Lung (tissue), 12 donors: ENCODE results near the gene PLEKHH3. TPM values are rescaled to one million over a fixed set of nuclear protein-coding genes. Genes with fewer than 3 reads are reported as not detected.

Source experiments
- ATAC-seq: fragments of 200-7000 bp; cut with Tn5 transposase; one replicate; pipeline ENCODE4 v1.9.1; 2020; ENCODE audit warnings: moderate number of reproducible peaks; ENCODE audit not compliant: insufficient read depth, low FRiP score
- DNase-seq, 3 donors: peaks; one replicate each; pipeline ENCODE4 v3.0.0-alpha.2; 2013 to 2017
- H3K27ac ChIP-seq, 2 donors: one replicate each; pipeline ENCODE4 v1.5.1; 2013; ENCODE audit warnings: mild to moderate bottlenecking in 2 of 2, moderate library complexity in 2 of 2, control low read depth in 1 of 2, inconsistent platforms in 1 of 2, low read depth in 1 of 2, low read length in 1 of 2
- H3K27me3 ChIP-seq, 3 donors: one replicate each; pipeline ENCODE4 v1.5.1; 2013; ENCODE audit warnings: low read length in 2 of 3; ENCODE audit not compliant: control insufficient read depth in 3 of 3, insufficient read depth in 3 of 3
- H3K36me3 ChIP-seq, 4 donors: one replicate each; pipeline ENCODE4 v1.5.1; 2013; ENCODE audit warnings: low read length in 4 of 4, mild to moderate bottlenecking in 1 of 4, moderate library complexity in 1 of 4; ENCODE audit not compliant: control insufficient read depth in 4 of 4, insufficient read depth in 4 of 4
- H3K4me1 ChIP-seq, 5 donors: one replicate each; pipeline ENCODE4 v1.5.1; 2013; ENCODE audit warnings: low read length in 5 of 5, mild to moderate bottlenecking in 2 of 5, moderate library complexity in 1 of 5; ENCODE audit not compliant: control insufficient read depth in 5 of 5, insufficient read depth in 5 of 5
- H3K4me3 ChIP-seq: one replicate; pipeline ENCODE4 v1.5.1; 2013; ENCODE audit warnings: mild to moderate bottlenecking, control low read depth, moderate library complexity
- H3K9ac ChIP-seq, 2 donors: one replicate each; pipeline ENCODE4 v1.5.1; 2013; ENCODE audit warnings: low read length in 2 of 2, control low read depth in 1 of 2; ENCODE audit not compliant: insufficient read depth in 1 of 2
- H3K9me3 ChIP-seq, 4 donors: one replicate each; pipeline ENCODE4 v1.5.1; 2013; ENCODE audit warnings: low read length in 3 of 4, mild to moderate bottlenecking in 1 of 4, moderate library complexity in 1 of 4; ENCODE audit not compliant: control insufficient read depth in 4 of 4, insufficient read depth in 3 of 4
- CTCF ChIP-seq: IDR thresholded peaks from 2 replicates; pipeline ENCODE4 v1.5.1; 2012; ENCODE audit warnings: mild to moderate bottlenecking; ENCODE audit errors: control extremely low read depth, extremely low read depth
- WGBS, 2 donors: extraction: QIAGEN DNeasy Blood & Tissue Kit; methylation state at CpG; one replicate each; pipeline ENCODE4 v1.1.7; 2013; 5-methylcytosine and 5-hydroxymethylcytosine counted together
- polyA plus RNA-seq, 2 donors: library from polyadenylated mRNA; stranded (reverse); fragments of 200-250 nt; gene quantifications; one replicate each; pipeline ENCODE4 v1.2.1, GENCODE V29; 2013
- total RNA-seq, 2 donors: library from RNA; depleted of rRNA in 1 of 2; stranded (reverse); fragments of >200 nt in 1 of 2; gene quantifications; one replicate each; pipeline ENCODE4 v1.2.1, GENCODE V29; 2014 to 2021
- donor health status: control.
- donor health status: control.
- donor health status: Bipolar disorder and iron deficiency.
- donor health status: healthy.
- donor health status: DM: yes; HTN: yes; CAD: no.

PLEKHH3 gene
- total and polyA plus RNA-seq, 4 donors: 21.2 to 30.2 (median 22.9) TPM

- Histone ChIP-seq H3K4me1 (no peaks in the 10 kb centered on the region), H3K9ac (no peak overlapping the region), H3K27ac (no peak overlapping the region), H3K9me3 (no peaks in the 10 kb centered on the region), H3K4me3 (no peak overlapping the region), H3K36me3 (peaks cover 28 to 64% (median 49%) of the 10 kb centered on the region in 4 donors), H3K27me3 (peaks cover 0 to 4% (median 0%) of the 10 kb centered on the region in 3 donors)
- DNase-seq (no peak), ATAC-seq (no peak)
- TF ChIP-seq CTCF: no peak
- WGBS, 2 donors: 89 to 92% methylated on average over 8 of the region's 8 CpGs
Observed at GRCh38 chr17:42704837-42705494, 28.2 kb upstream of the PLEKHH3 start.

DNA sequence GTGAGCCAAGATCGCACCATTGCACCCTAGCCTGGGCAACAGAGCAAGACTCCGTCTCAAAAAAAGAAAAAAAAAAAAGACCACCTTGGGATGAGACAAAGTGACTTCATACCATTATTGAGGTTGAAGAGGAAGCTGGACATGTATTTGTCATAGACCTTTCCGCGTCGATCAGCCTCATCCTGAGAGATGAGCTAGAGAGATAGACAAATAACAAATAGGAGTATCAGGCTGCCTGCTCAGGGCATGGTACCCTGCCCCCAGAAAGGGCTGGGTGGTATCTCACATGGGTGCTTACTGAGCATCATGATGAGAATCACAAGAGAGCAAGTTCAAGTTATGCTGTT is 27.7 kb upstream of the PLEKHH3 start:
- ATAC-seq: no peak
- no peak overlapping the region for H3K4me3 ChIP-seq
- 92 to 95% methylated on average over 5 of the region's 5 CpGs for WGBS, 2 donors
- H3K27ac ChIP-seq: no peak overlapping the region
- peaks cover 0 to 4% (median 0%) of the 10 kb centered on the region in 3 donors for H3K27me3 ChIP-seq
- no peak for TF ChIP-seq CTCF
- no peak overlapping the region for H3K9ac ChIP-seq
- no peaks in the 10 kb centered on the region for H3K9me3 ChIP-seq
- H3K36me3 ChIP-seq: peaks cover 27 to 60% (median 47%) of the 10 kb centered on the region in 4 donors
- DNase-seq: no peak
- H3K4me1 ChIP-seq: no peaks in the 10 kb centered on the region

- ATAC-seq (no peak), DNase-seq (no peak)
- no peak overlapping the region for H3K9ac ChIP-seq
- H3K36me3 ChIP-seq: peaks cover 16 to 53% (median 31%) of the 10 kb centered on the region in 4 donors
- H3K9me3 ChIP-seq: no peaks in the 10 kb centered on the region
- H3K27me3 ChIP-seq: peaks cover 0 to 4% (median 0%) of the 10 kb centered on the region in 3 donors
- WGBS, 2 donors: 87 to 91% methylated on average over 11 of the region's 11 CpGs
- no peak overlapping the region for H3K4me3 ChIP-seq
- no peaks in the 10 kb centered on the region for H3K4me1 ChIP-seq
- H3K27ac ChIP-seq: no peak overlapping the region
- no peak for TF ChIP-seq CTCF
Observed at GRCh38 chr17:42702446-42702845, 25.7 kb upstream of the PLEKHH3 start.
